KMS-11 (cell line): Measurements from ENCODE around the gene SIRPA.

Source experiments
- H2AFZ ChIP-seq: fragments of 200-600 bp; sonication (generic); 2 replicates; pipeline ENCODE4 v1.6.1; 2016; ENCODE audit warnings: antibody characterized with exemption, mixed run types, low read depth
- H3K27ac ChIP-seq: fragments of 200-600 bp; sonication (generic); 2 replicates; pipeline ENCODE4 v1.6.1; 2016; ENCODE audit warnings: mild to moderate bottlenecking, mixed run types
- H3K27me3 ChIP-seq: fragments of 200-600 bp; sonication (generic); 2 replicates; pipeline ENCODE4 v1.6.1; 2017; ENCODE audit warnings: mild to moderate bottlenecking, low read depth, mixed run types, moderate library complexity; ENCODE audit not compliant: insufficient read depth
- H3K36me3 ChIP-seq: fragments of 200-600 bp; sonication (generic); 2 replicates; pipeline ENCODE4 v1.6.1; 2017; ENCODE audit warnings: mild to moderate bottlenecking, mixed run types; ENCODE audit not compliant: insufficient read depth
- H3K4me1 ChIP-seq: fragments of 200-600 bp; sonication (generic); 2 replicates; pipeline ENCODE4 v1.6.1; 2016; ENCODE audit warnings: mild to moderate bottlenecking, low read depth, mixed run types; ENCODE audit not compliant: poor library complexity, severe bottlenecking
- H3K4me2 ChIP-seq: fragments of 200-600 bp; sonication (generic); 2 replicates; pipeline ENCODE4 v1.7.0; 2016; ENCODE audit warnings: mild to moderate bottlenecking, mixed run types
- H3K4me3 ChIP-seq: fragments of 200-600 bp; sonication (generic); IDR thresholded peaks from 2 replicates; pipeline ENCODE4 v1.6.1; 2017; ENCODE audit warnings: low read depth, low read length, mixed read lengths; ENCODE audit not compliant: insufficient read depth
- H3K79me2 ChIP-seq: fragments of 200-600 bp; sonication (generic); 2 replicates; pipeline ENCODE4 v1.6.1; 2016; ENCODE audit warnings: low read depth, mixed run types; ENCODE audit not compliant: insufficient read depth
- H3K9ac ChIP-seq: fragments of 200-600 bp; sonication (generic); 2 replicates; pipeline ENCODE4 v1.6.1; 2016; ENCODE audit warnings: mild to moderate bottlenecking, mixed run types
- H4K20me1 ChIP-seq: fragments of 200-600 bp; sonication (generic); 2 replicates; pipeline ENCODE4 v1.6.1; 2016; ENCODE audit warnings: mild to moderate bottlenecking, mixed run types; ENCODE audit not compliant: insufficient read depth
- TF ChIP-seq, protein P1 (sequence below): fragments of 200-600 bp; sonication (generic); conservative IDR thresholded peaks from 2 replicates; pipeline ENCODE4 v1.6.1; 2017; ENCODE audit warnings: low read depth, mild to moderate bottlenecking, antibody characterized with exemption, low read length, moderate library complexity, mixed read lengths

SIRPA gene

GRCh38 chr20:1847780-1848179 is 47.4 kb upstream of the SIRPA start:
- Histone ChIP-seq H3K27me3 (no peaks in the 10 kb centered on the region), H3K4me2 (no peak overlapping the region)
- TF ChIP-seq, protein P1, sequence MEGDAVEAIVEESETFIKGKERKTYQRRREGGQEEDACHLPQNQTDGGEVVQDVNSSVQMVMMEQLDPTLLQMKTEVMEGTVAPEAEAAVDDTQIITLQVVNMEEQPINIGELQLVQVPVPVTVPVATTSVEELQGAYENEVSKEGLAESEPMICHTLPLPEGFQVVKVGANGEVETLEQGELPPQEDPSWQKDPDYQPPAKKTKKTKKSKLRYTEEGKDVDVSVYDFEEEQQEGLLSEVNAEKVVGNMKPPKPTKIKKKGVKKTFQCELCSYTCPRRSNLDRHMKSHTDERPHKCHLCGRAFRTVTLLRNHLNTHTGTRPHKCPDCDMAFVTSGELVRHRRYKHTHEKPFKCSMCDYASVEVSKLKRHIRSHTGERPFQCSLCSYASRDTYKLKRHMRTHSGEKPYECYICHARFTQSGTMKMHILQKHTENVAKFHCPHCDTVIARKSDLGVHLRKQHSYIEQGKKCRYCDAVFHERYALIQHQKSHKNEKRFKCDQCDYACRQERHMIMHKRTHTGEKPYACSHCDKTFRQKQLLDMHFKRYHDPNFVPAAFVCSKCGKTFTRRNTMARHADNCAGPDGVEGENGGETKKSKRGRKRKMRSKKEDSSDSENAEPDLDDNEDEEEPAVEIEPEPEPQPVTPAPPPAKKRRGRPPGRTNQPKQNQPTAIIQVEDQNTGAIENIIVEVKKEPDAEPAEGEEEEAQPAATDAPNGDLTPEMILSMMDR: no peak

GRCh38 chr20:1848373-1848772 is 46.8 kb upstream of the SIRPA start:
- H2AFZ ChIP-seq: no peak overlapping the region
- H4K20me1 ChIP-seq: no peaks in the 10 kb centered on the region
- H3K36me3 ChIP-seq: no peaks in the 10 kb centered on the region
- no peak overlapping the region for H3K4me2 ChIP-seq
- H3K27me3 ChIP-seq: no peaks in the 10 kb centered on the region
- peaks cover 16% of the 10 kb centered on the region for H3K4me1 ChIP-seq
- no peak overlapping the region for H3K27ac ChIP-seq
- H3K4me3 ChIP-seq: no peak overlapping the region
- no peak overlapping the region for H3K9ac ChIP-seq
- no peaks in the 10 kb centered on the region for H3K79me2 ChIP-seq
- TF ChIP-seq, protein P1: no peak

More at GRCh38 chr20:1847780-1848179, 47.4 kb upstream of the SIRPA start:
- Histone ChIP-seq H3K9ac (no peak overlapping the region), H4K20me1 (no peaks in the 10 kb centered on the region), H3K79me2 (no peaks in the 10 kb centered on the region), H3K4me3 (no peak overlapping the region), H2AFZ (no peak overlapping the region), H3K27ac (no peak overlapping the region), H3K36me3 (no peaks in the 10 kb centered on the region), H3K4me1 (peaks cover 16% of the 10 kb centered on the region)

GRCh38 chr20:1851396-1851795 is 43.8 kb upstream of the SIRPA start:
- TF ChIP-seq, protein P1: no peak
- H2AFZ ChIP-seq: no peak overlapping the region
- H3K27ac ChIP-seq: no peak overlapping the region
- no peak overlapping the region for H3K9ac ChIP-seq
- H4K20me1 ChIP-seq: no peaks in the 10 kb centered on the region
- H3K36me3 ChIP-seq: no peaks in the 10 kb centered on the region
- no peak overlapping the region for H3K4me2 ChIP-seq
- no peak overlapping the region for H3K4me3 ChIP-seq
- H3K4me1 ChIP-seq: no peaks in the 10 kb centered on the region
- no peaks in the 10 kb centered on the region for H3K79me2 ChIP-seq
- no peaks in the 10 kb centered on the region for H3K27me3 ChIP-seq

DNA sequence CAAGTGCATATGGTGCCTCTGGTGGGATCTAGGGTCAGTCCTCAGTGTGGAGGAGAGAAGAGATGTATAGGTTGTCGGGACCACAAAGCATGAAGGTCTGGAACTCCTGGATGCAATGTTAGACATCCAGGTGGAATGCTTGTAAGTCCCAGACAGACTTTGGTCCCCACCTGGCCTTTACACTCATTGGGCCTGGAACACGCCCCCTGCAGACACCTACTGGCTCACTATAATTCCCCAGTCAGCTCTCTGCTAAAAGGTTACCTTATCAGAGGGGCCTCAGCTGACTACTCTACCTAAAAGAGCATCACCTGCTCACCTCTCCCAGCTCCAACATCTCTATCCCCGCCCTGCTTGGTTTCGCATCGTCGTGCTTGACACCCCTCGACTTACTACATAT is 41.7 kb upstream of the SIRPA start:
- no peak overlapping the region for H2AFZ ChIP-seq
- no peak overlapping the region for H3K9ac ChIP-seq
- no peaks in the 10 kb centered on the region for H3K4me1 ChIP-seq
- TF ChIP-seq, protein P1: no peak
- H3K36me3 ChIP-seq: no peaks in the 10 kb centered on the region
- H3K4me3 ChIP-seq: no peak overlapping the region
- no peaks in the 10 kb centered on the region for H3K27me3 ChIP-seq
- no peaks in the 10 kb centered on the region for H4K20me1 ChIP-seq
- no peak overlapping the region for H3K4me2 ChIP-seq
- no peak overlapping the region for H3K27ac ChIP-seq
- no peaks in the 10 kb centered on the region for H3K79me2 ChIP-seq
